ENCODE results near the gene TECR.

GRCh38 chr19:14526423-14526822 is 3.0 kb upstream of the TECR start:
- TF ChIP-seq CTCF (IDR thresholded peaks at IDR 0.05; ENCODE audit: insufficient read depth, low read length, poor library complexity, severe bottlenecking) (no peak), EZH2phosphoT487 (conservative IDR thresholded peaks at IDR 0.05; ENCODE audit: low read length) (no peak)
